ENCODE results near the gene PDLIM5. TPM values are rescaled to one million over a fixed set of nuclear protein-coding genes. Genes with fewer than 3 reads are reported as not detected.

Gene PDLIM5
- total RNA-seq, 1 donor, result 124 TPM

DNA sequence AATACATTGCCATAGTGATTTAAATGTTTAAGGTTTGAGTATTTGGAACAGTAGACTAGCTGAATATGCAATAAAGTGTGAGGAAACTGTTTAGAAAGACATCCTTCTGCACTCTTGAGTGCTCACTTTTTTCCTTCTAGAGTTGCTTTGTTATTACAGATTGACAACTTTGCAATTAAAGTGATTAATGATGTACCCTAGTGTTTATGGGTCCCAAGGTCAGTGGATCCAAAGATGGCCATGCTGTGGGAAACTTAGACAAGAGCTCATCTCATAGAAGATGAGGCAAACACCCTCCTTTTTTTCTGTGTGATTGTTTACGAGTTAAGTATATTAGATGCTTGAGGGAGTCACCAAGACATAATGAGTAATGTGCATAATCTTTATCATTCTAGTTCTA lies 118.8 kb downstream of the PDLIM5 start:
- H3K4me3 ChIP-seq (ENCODE audit: low read depth, low read length), result no peak overlapping the region
- no peak for DNase-seq (ENCODE audit: low read depth)
- TF ChIP-seq, protein P1, sequence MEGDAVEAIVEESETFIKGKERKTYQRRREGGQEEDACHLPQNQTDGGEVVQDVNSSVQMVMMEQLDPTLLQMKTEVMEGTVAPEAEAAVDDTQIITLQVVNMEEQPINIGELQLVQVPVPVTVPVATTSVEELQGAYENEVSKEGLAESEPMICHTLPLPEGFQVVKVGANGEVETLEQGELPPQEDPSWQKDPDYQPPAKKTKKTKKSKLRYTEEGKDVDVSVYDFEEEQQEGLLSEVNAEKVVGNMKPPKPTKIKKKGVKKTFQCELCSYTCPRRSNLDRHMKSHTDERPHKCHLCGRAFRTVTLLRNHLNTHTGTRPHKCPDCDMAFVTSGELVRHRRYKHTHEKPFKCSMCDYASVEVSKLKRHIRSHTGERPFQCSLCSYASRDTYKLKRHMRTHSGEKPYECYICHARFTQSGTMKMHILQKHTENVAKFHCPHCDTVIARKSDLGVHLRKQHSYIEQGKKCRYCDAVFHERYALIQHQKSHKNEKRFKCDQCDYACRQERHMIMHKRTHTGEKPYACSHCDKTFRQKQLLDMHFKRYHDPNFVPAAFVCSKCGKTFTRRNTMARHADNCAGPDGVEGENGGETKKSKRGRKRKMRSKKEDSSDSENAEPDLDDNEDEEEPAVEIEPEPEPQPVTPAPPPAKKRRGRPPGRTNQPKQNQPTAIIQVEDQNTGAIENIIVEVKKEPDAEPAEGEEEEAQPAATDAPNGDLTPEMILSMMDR (IDR thresholded peaks at IDR 0.05; ENCODE audit: insufficient read depth, low read length), result no peak

- TF ChIP-seq, protein P1 (IDR thresholded peaks at IDR 0.05; ENCODE audit: insufficient read depth, low read length), result no peak
- DNase-seq (ENCODE audit: low read depth), result no peak
- H3K4me3 ChIP-seq (ENCODE audit: low read depth, low read length), result no peak overlapping the region
Observed at GRCh38 chr4:94571298-94571697, 119.6 kb downstream of the PDLIM5 start.

GRCh38 chr4:94571715-94572114 lies 120.0 kb downstream of the PDLIM5 start:
- DNase-seq (ENCODE audit: low read depth), result no peak
- TF ChIP-seq, protein P1 (IDR thresholded peaks at IDR 0.05; ENCODE audit: insufficient read depth, low read length), result no peak
- H3K4me3 ChIP-seq (ENCODE audit: low read depth, low read length), result no peak overlapping the region

- TF ChIP-seq, protein P1 (IDR thresholded peaks at IDR 0.05; ENCODE audit: insufficient read depth, low read length), result no peak
Observed at GRCh38 chr4:94574050-94574449, 122.3 kb downstream of the PDLIM5 start.

GRCh38 chr4:94574616-94575015 lies 122.9 kb downstream of the PDLIM5 start:
- H3K4me3 ChIP-seq (ENCODE audit: low read depth, low read length), result no peak overlapping the region
- DNase-seq (ENCODE audit: low read depth), result peak; percentile 52
- TF ChIP-seq, protein P1 (IDR thresholded peaks at IDR 0.05; ENCODE audit: insufficient read depth, low read length), result no peak

More at GRCh38 chr4:94574050-94574449, 122.3 kb downstream of the PDLIM5 start:
- H3K4me3 ChIP-seq (ENCODE audit: low read depth, low read length), result no peak overlapping the region
- no peak for DNase-seq (ENCODE audit: low read depth)

GRCh38 chr4:94575652-94576051 lies 123.9 kb downstream of the PDLIM5 start:
- H3K4me3 ChIP-seq (ENCODE audit: low read depth, low read length), result no peak overlapping the region
- DNase-seq (ENCODE audit: low read depth), result no peak
- TF ChIP-seq, protein P1 (IDR thresholded peaks at IDR 0.05; ENCODE audit: insufficient read depth, low read length), result no peak

GRCh38 chr4:94576210-94576609 lies 124.5 kb downstream of the PDLIM5 start:
- H3K4me3 ChIP-seq (ENCODE audit: low read depth, low read length), result no peak overlapping the region
- no peak for DNase-seq (ENCODE audit: low read depth)
- TF ChIP-seq, protein P1 (IDR thresholded peaks at IDR 0.05; ENCODE audit: insufficient read depth, low read length), result no peak
